Limb (tissue), 2 donors: ENCODE results near the gene BANP.
"Not testable (repeated sequence)": the region's sequence is repeated elsewhere in the genome, so short reads cannot be mapped to it uniquely, and the experiment has no call there.

Source experiments
- DNase-seq, 2 donors: peaks; one replicate each; pipeline ENCODE4 v3.0.0-alpha.2; 2016; ENCODE audit errors: extremely low spot score in 2 of 2

Gene BANP

GRCh38 chr16:88083582-88083981 is 132.3 kb downstream of the BANP start:
- no peak for DNase-seq

- no peak for DNase-seq
Measured at GRCh38 chr16:88084881-88085280, 133.6 kb downstream of the BANP start.

- no peak for DNase-seq
Measured at GRCh38 chr16:88086571-88087516, 135.6 kb downstream of the BANP start.

GRCh38 chr16:88087517-88087877 is 136.3 kb downstream of the BANP start:
- no peak for DNase-seq

GRCh38 chr16:88088161-88088581 is 136.9 kb downstream of the BANP start:
- no peak for DNase-seq

GRCh38 chr16:88088611-88089010 is 137.4 kb downstream of the BANP start:
- DNase-seq = not testable (repeated sequence)

- DNase-seq = not testable (repeated sequence)
Measured at GRCh38 chr16:88089071-88089470, 137.8 kb downstream of the BANP start.

GRCh38 chr16:88089632-88090376 is 138.6 kb downstream of the BANP start:
- not testable (repeated sequence) for DNase-seq

- not testable (repeated sequence) for DNase-seq
Measured at GRCh38 chr16:88090377-88091175, 139.3 kb downstream of the BANP start.

- DNase-seq = not testable (repeated sequence)
Measured at GRCh38 chr16:88091221-88091971, 140.2 kb downstream of the BANP start.

- DNase-seq = not testable (repeated sequence)
Measured at GRCh38 chr16:88091972-88092302, 140.7 kb downstream of the BANP start.

GRCh38 chr16:88092791-88093555 is 141.7 kb downstream of the BANP start:
- DNase-seq = not testable (repeated sequence)

GRCh38 chr16:88093556-88094252 is 142.5 kb downstream of the BANP start:
- not testable (repeated sequence) for DNase-seq

- not testable (repeated sequence) for DNase-seq
Measured at GRCh38 chr16:88094253-88094575, 143.0 kb downstream of the BANP start.

GRCh38 chr16:88094900-88095299 is 143.7 kb downstream of the BANP start:
- not testable (repeated sequence) for DNase-seq

GRCh38 chr16:88096659-88097058 is 145.4 kb downstream of the BANP start:
- peak in 1 of 2 donors; percentile 19 for DNase-seq

GRCh38 chr16:88098731-88099562 is 147.7 kb downstream of the BANP start:
- DNase-seq = not testable (repeated sequence)

- DNase-seq = no peak
Measured at GRCh38 chr16:88099563-88099890, 148.3 kb downstream of the BANP start.

GRCh38 chr16:88099956-88100355 is 148.7 kb downstream of the BANP start:
- DNase-seq = not testable (repeated sequence)
